NCI-H1105 treated with DMSO at 0.1 percent for 48 hours (cell line): ENCODE measurements around the gene STAM.

ENCODE experiments used
- DNase-seq: peaks from one replicate; lab custom pipeline; 2025; lab: John Stamatoyannopoulos, UW

Gene STAM

GRCh38 chr10:17730667-17731066, 86.7 kb downstream of the STAM start:
- DNase-seq, result no peak

GRCh38 chr10:17731331-17732020, 87.5 kb downstream of the STAM start:
- no peak for DNase-seq

GRCh38 chr10:17733620-17734019, 89.7 kb downstream of the STAM start:
- DNase-seq, result no peak

- DNase-seq, result no peak
Observed at GRCh38 chr10:17734432-17735080, 90.6 kb downstream of the STAM start.

GRCh38 chr10:17735166-17735941, 91.4 kb downstream of the STAM start:
- no peak for DNase-seq

- no peak for DNase-seq
Observed at GRCh38 chr10:17736223-17736622, 92.3 kb downstream of the STAM start.

GRCh38 chr10:17737027-17737965, 93.3 kb downstream of the STAM start:
- DNase-seq, result peak; percentile 26

- DNase-seq, result no peak
Observed at GRCh38 chr10:17740668-17741067, 96.7 kb downstream of the STAM start.

- DNase-seq, result peak; percentile 3
Observed at GRCh38 chr10:17742918-17743317, 99.0 kb downstream of the STAM start.

- DNase-seq, result no peak
Observed at GRCh38 chr10:17743437-17743836, 99.5 kb downstream of the STAM start.

- no peak for DNase-seq
Observed at GRCh38 chr10:17744341-17744861, 100.5 kb downstream of the STAM start.

- DNase-seq, result no peak
Observed at GRCh38 chr10:17747883-17748550, 104.1 kb downstream of the STAM start.

- no peak for DNase-seq
Observed at GRCh38 chr10:17749890-17750289, 105.9 kb downstream of the STAM start.

- DNase-seq, result no peak
Observed at GRCh38 chr10:17751781-17752445, 108.0 kb downstream of the STAM start, which contains the start of gene TMEM236. TSS of gene TMEM236 (plus strand) at chr10:17752201. CDS start at chr10:17752296, 95 bp downstream.

GRCh38 chr10:17756557-17757217, 112.7 kb downstream of the STAM start:
- DNase-seq, result no peak

GRCh38 chr10:17758200-17758599, 114.2 kb downstream of the STAM start:
- DNase-seq, result no peak

GRCh38 chr10:17758896-17759295, 114.9 kb downstream of the STAM start:
- no peak for DNase-seq

GRCh38 chr10:17764142-17764541, 120.2 kb downstream of the STAM start:
- DNase-seq, result no peak

- no peak for DNase-seq
Observed at GRCh38 chr10:17765602-17766001, 121.7 kb downstream of the STAM start.
